ENCODE results near the gene TMEM233.
"Not testable (repeated sequence)": the region's sequence is repeated elsewhere in the genome, so short reads cannot be mapped to it uniquely, and the experiment has no call there.

GRCh38 chr12:119618328-119618896 is 24.8 kb downstream of the TMEM233 start:
- not testable (repeated sequence) for TF ChIP-seq POLR2A (IDR thresholded peaks at IDR 0.05)
- TF ChIP-seq, protein P1, sequence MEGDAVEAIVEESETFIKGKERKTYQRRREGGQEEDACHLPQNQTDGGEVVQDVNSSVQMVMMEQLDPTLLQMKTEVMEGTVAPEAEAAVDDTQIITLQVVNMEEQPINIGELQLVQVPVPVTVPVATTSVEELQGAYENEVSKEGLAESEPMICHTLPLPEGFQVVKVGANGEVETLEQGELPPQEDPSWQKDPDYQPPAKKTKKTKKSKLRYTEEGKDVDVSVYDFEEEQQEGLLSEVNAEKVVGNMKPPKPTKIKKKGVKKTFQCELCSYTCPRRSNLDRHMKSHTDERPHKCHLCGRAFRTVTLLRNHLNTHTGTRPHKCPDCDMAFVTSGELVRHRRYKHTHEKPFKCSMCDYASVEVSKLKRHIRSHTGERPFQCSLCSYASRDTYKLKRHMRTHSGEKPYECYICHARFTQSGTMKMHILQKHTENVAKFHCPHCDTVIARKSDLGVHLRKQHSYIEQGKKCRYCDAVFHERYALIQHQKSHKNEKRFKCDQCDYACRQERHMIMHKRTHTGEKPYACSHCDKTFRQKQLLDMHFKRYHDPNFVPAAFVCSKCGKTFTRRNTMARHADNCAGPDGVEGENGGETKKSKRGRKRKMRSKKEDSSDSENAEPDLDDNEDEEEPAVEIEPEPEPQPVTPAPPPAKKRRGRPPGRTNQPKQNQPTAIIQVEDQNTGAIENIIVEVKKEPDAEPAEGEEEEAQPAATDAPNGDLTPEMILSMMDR (IDR thresholded peaks at IDR 0.05) = not testable (repeated sequence)

Measured in esophagus squamous epithelium (tissue), 4 donors.